ENCODE data around the gene CEP89.
"Not testable (repeated sequence)": the region's sequence is repeated elsewhere in the genome, so short reads cannot be mapped to it uniquely, and the experiment has no call there.

CEP89 gene

GRCh38 chr19:32869966-32870573 is 101.7 kb downstream of the CEP89 start:
- no peak overlapping the region for H3K4me3 ChIP-seq (ENCODE audit: low read depth, low read length)
- H3K4me1 ChIP-seq (ENCODE audit: control insufficient read depth, insufficient read depth, low read length, unreplicated experiment): no peaks in the 10 kb centered on the region
- no peak overlapping the region for H3K27ac ChIP-seq (ENCODE audit: low read depth, low read length)
- H3K36me3 ChIP-seq (ENCODE audit: insufficient read depth, low read length): no peaks in the 10 kb centered on the region
- H3K79me2 ChIP-seq (ENCODE audit: control insufficient read depth, insufficient read depth, low read length, unreplicated experiment): no peaks in the 10 kb centered on the region
- no peak overlapping the region for H2AFZ ChIP-seq (ENCODE audit: low read length, unreplicated experiment)
- H3K27me3 ChIP-seq (ENCODE audit: insufficient read depth, low read length): no peaks in the 10 kb centered on the region

GRCh38 chr19:32869369-32869965 is 102.3 kb downstream of the CEP89 start, which contains the start of gene SLC7A9:
Gene SLC7A9, minus strand, starts transcription at chr19:32869767. Its CDS starts 1,233 bp downstream, at chr19:32868534.
- H3K79me2 ChIP-seq (ENCODE audit: control insufficient read depth, insufficient read depth, low read length, unreplicated experiment): no peaks in the 10 kb centered on the region
- H3K27ac ChIP-seq (ENCODE audit: low read depth, low read length): no peak within 1 kb of the TSS
- H3K4me1 ChIP-seq (ENCODE audit: control insufficient read depth, insufficient read depth, low read length, unreplicated experiment): no peaks in the 10 kb centered on the region
- H3K27me3 ChIP-seq (ENCODE audit: insufficient read depth, low read length): no peaks in the 10 kb centered on the region
- H3K4me3 ChIP-seq (ENCODE audit: low read depth, low read length): no peak within 1 kb of the TSS
- H2AFZ ChIP-seq (ENCODE audit: low read length, unreplicated experiment): no peak within 1 kb of the TSS
- no peaks in the 10 kb centered on the region for H3K36me3 ChIP-seq (ENCODE audit: insufficient read depth, low read length)

- Histone ChIP-seq H3K27ac (ENCODE audit: low read depth, low read length) (no peak overlapping the region), H3K4me3 (ENCODE audit: low read depth, low read length) (no peak overlapping the region), H3K36me3 (ENCODE audit: insufficient read depth, low read length) (no peaks in the 10 kb centered on the region), H2AFZ (ENCODE audit: low read length, unreplicated experiment) (no peak overlapping the region), H3K4me1 (ENCODE audit: control insufficient read depth, insufficient read depth, low read length, unreplicated experiment) (no peaks in the 10 kb centered on the region), H3K27me3 (ENCODE audit: insufficient read depth, low read length) (no peaks in the 10 kb centered on the region), H3K79me2 (ENCODE audit: control insufficient read depth, insufficient read depth, low read length, unreplicated experiment) (no peaks in the 10 kb centered on the region)
Measured at GRCh38 chr19:32868206-32868950, 103.4 kb downstream of the CEP89 start.

GRCh38 chr19:32867436-32867835 is 104.3 kb downstream of the CEP89 start:
- H3K27ac ChIP-seq (ENCODE audit: low read depth, low read length); H3K79me2 ChIP-seq (ENCODE audit: control insufficient read depth, insufficient read depth, low read length, unreplicated experiment); H3K4me1 ChIP-seq (ENCODE audit: control insufficient read depth, insufficient read depth, low read length, unreplicated experiment); H3K36me3 ChIP-seq (ENCODE audit: insufficient read depth, low read length); H3K4me3 ChIP-seq (ENCODE audit: low read depth, low read length); H3K27me3 ChIP-seq (ENCODE audit: insufficient read depth, low read length); H2AFZ ChIP-seq (ENCODE audit: low read length, unreplicated experiment): not testable (repeated sequence)

GRCh38 chr19:32866564-32867265 is 105.0 kb downstream of the CEP89 start:
- Histone ChIP-seq H3K27me3 (ENCODE audit: insufficient read depth, low read length) (no peaks in the 10 kb centered on the region), H3K4me1 (ENCODE audit: control insufficient read depth, insufficient read depth, low read length, unreplicated experiment) (no peaks in the 10 kb centered on the region), H3K4me3 (ENCODE audit: low read depth, low read length) (no peak overlapping the region), H2AFZ (ENCODE audit: low read length, unreplicated experiment) (no peak overlapping the region), H3K79me2 (ENCODE audit: control insufficient read depth, insufficient read depth, low read length, unreplicated experiment) (no peaks in the 10 kb centered on the region), H3K27ac (ENCODE audit: low read depth, low read length) (no peak overlapping the region), H3K36me3 (ENCODE audit: insufficient read depth, low read length) (no peaks in the 10 kb centered on the region)

- Histone ChIP-seq H3K27ac (ENCODE audit: low read depth, low read length) (no peak overlapping the region), H3K4me1 (ENCODE audit: control insufficient read depth, insufficient read depth, low read length, unreplicated experiment) (no peaks in the 10 kb centered on the region), H2AFZ (ENCODE audit: low read length, unreplicated experiment) (no peak overlapping the region), H3K27me3 (ENCODE audit: insufficient read depth, low read length) (no peaks in the 10 kb centered on the region), H3K36me3 (ENCODE audit: insufficient read depth, low read length) (no peaks in the 10 kb centered on the region), H3K4me3 (ENCODE audit: low read depth, low read length) (no peak overlapping the region), H3K79me2 (ENCODE audit: control insufficient read depth, insufficient read depth, low read length, unreplicated experiment) (no peaks in the 10 kb centered on the region)
Measured at GRCh38 chr19:32866061-32866460, 105.7 kb downstream of the CEP89 start.

- H3K27me3 ChIP-seq (ENCODE audit: insufficient read depth, low read length): no peaks in the 10 kb centered on the region
Measured at GRCh38 chr19:32865326-32865725, 106.4 kb downstream of the CEP89 start.

GRCh38 chr19:32864318-32865007 is 107.3 kb downstream of the CEP89 start:
- Histone ChIP-seq H3K4me1 (ENCODE audit: control insufficient read depth, insufficient read depth, low read length, unreplicated experiment) (no peaks in the 10 kb centered on the region), H3K27me3 (ENCODE audit: insufficient read depth, low read length) (no peaks in the 10 kb centered on the region), H3K79me2 (ENCODE audit: control insufficient read depth, insufficient read depth, low read length, unreplicated experiment) (no peaks in the 10 kb centered on the region), H3K4me3 (ENCODE audit: low read depth, low read length) (no peak overlapping the region), H3K27ac (ENCODE audit: low read depth, low read length) (no peak overlapping the region), H3K36me3 (ENCODE audit: insufficient read depth, low read length) (no peaks in the 10 kb centered on the region), H2AFZ (ENCODE audit: low read length, unreplicated experiment) (no peak overlapping the region)

More at GRCh38 chr19:32865326-32865725, 106.4 kb downstream of the CEP89 start:
- H2AFZ ChIP-seq (ENCODE audit: low read length, unreplicated experiment): no peak overlapping the region
- no peak overlapping the region for H3K4me3 ChIP-seq (ENCODE audit: low read depth, low read length)
- H3K36me3 ChIP-seq (ENCODE audit: insufficient read depth, low read length): no peaks in the 10 kb centered on the region
- no peak overlapping the region for H3K27ac ChIP-seq (ENCODE audit: low read depth, low read length)
- H3K4me1 ChIP-seq (ENCODE audit: control insufficient read depth, insufficient read depth, low read length, unreplicated experiment): no peaks in the 10 kb centered on the region
- no peaks in the 10 kb centered on the region for H3K79me2 ChIP-seq (ENCODE audit: control insufficient read depth, insufficient read depth, low read length, unreplicated experiment)

- Histone ChIP-seq H3K4me3 (ENCODE audit: low read depth, low read length) (no peak overlapping the region), H3K27ac (ENCODE audit: low read depth, low read length) (no peak overlapping the region), H3K79me2 (ENCODE audit: control insufficient read depth, insufficient read depth, low read length, unreplicated experiment) (no peaks in the 10 kb centered on the region), H3K36me3 (ENCODE audit: insufficient read depth, low read length) (no peaks in the 10 kb centered on the region), H3K4me1 (ENCODE audit: control insufficient read depth, insufficient read depth, low read length, unreplicated experiment) (no peaks in the 10 kb centered on the region), H3K27me3 (ENCODE audit: insufficient read depth, low read length) (no peaks in the 10 kb centered on the region), H2AFZ (ENCODE audit: low read length, unreplicated experiment) (no peak overlapping the region)
Measured at GRCh38 chr19:32863841-32864240, 107.9 kb downstream of the CEP89 start.

- Histone ChIP-seq H2AFZ (ENCODE audit: low read length, unreplicated experiment) (no peak overlapping the region), H3K27ac (ENCODE audit: low read depth, low read length) (no peak overlapping the region), H3K4me1 (ENCODE audit: control insufficient read depth, insufficient read depth, low read length, unreplicated experiment) (no peaks in the 10 kb centered on the region), H3K36me3 (ENCODE audit: insufficient read depth, low read length) (no peaks in the 10 kb centered on the region), H3K4me3 (ENCODE audit: low read depth, low read length) (no peak overlapping the region), H3K27me3 (ENCODE audit: insufficient read depth, low read length) (no peaks in the 10 kb centered on the region), H3K79me2 (ENCODE audit: control insufficient read depth, insufficient read depth, low read length, unreplicated experiment) (no peaks in the 10 kb centered on the region)
Measured at GRCh38 chr19:32863301-32863700, 108.5 kb downstream of the CEP89 start.

Data from ACC112 (cell line).